Nasal cavity respiratory epithelium epithelial cell of viscerocranial mucosa (primary cell): ENCODE measurements around the gene PPP1R3E. TPM values are rescaled to one million over a fixed set of nuclear protein-coding genes. Genes with fewer than 3 reads are reported as not detected.

Experiments used
- total RNA-seq: library from RNA; depleted of rRNA; stranded (reverse); fragments of >200 nt; gene quantifications from 2 replicates; pipeline ENCODE4 v1.2.3, GENCODE V29; 2014

The PPP1R3E gene, protein sequence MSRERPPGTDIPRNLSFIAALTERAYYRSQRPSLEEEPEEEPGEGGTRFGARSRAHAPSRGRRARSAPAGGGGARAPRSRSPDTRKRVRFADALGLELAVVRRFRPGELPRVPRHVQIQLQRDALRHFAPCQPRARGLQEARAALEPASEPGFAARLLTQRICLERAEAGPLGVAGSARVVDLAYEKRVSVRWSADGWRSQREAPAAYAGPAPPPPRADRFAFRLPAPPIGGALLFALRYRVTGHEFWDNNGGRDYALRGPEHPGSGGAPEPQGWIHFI
- total RNA-seq, result 2.7 and 3.1 TPM in 2 replicates

DNA sequence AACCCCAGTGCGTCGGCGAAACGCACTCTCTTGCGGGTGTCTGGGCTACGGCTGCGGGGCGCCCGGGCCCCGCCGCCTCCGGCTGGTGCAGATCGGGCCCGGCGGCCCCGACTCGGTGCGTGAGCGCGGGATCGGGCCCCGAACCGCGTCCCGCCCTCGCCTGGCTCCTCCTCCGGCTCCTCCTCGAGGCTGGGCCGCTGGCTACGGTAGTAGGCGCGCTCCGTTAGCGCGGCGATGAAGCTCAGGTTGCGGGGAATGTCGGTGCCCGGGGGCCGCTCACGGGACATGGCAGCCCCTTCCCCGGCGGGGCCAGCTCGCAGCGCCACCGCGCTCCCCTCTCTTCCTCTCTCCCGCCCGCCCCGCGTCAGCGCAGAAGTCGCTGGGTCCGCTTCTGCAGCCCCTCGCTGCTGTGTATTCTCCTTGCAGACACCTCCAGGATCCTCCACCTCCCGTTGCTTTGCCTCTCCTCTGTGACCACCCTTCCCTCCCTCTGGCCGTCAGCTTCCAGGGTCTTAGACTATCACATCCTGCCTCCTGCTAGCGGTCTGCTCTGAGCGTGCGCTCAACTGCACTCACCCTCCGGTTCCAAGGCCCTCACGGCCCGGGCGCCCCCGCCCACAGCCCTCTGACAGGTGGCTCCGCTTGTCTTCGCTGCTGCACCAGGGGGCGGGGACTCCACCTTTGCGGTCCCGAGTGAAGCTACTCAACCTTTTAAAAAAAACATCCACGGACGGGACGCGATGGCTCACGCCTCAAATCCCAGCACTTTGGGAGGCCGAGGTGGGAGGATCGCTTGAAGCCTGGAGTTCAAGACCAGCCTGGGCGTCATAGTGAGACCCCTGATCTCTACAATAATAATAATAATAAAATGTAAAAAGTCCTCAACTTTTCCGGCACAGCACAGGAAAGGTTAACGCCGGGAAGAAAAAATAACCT is at the start of gene PPP1R3E:
TSS of gene PPP1R3E (minus strand) at position 570 of the 936 bp plus-strand sequence. CDS start at position 287, 283 bp downstream.

DNA sequence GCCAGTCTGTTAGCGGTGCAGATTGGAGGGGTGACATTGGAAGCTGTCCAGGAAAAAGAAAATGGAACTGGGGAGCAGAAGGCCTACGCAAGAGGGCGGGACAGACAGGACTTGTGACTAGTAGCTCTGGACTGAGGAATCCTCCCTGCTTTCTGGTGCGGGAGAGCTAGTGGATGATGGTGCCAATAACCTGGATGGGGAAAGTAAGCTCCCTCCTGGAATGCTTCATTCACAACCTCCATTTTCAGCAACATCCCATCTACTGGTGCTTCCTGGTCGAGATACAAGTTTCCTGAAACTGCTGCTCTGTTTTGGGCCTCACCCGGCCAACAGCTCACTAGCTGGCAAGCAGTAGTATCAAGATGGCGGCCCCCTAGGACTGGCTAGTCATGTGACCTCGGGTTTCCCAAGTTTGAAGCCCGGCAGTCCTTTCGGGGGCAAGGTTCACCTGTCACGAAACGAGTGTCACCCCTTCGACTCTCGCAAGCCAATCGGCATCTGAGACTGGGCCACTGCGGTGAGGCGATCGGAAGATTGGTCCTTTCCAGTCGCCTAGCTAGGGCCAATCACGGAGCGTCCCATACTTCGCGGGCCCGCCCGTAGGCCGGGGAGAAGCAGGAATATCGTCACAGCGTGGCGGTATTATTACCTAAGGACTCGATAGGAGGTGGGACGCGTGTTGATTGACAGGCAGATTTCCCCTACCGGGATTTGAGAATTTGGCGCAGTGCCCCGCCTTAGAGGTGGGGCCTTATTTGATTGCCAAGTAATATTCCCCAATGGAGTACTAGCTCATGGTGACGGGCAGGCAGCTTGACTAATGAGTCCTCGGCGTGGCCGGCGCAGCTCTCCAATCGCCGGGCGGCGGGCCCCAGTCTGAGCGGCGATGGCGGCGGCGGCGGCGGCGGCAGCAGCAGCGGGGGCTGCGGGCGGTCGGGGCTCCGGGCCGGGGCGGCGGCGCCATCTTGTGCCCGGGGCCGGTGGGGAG is 18.2 kb upstream of the PPP1R3E start, which contains the start of gene PABPN1:
TSS of gene PABPN1 (plus strand) at position 874 of the 988 bp plus-strand sequence. CDS start at position 887, 13 bp downstream.

DNA sequence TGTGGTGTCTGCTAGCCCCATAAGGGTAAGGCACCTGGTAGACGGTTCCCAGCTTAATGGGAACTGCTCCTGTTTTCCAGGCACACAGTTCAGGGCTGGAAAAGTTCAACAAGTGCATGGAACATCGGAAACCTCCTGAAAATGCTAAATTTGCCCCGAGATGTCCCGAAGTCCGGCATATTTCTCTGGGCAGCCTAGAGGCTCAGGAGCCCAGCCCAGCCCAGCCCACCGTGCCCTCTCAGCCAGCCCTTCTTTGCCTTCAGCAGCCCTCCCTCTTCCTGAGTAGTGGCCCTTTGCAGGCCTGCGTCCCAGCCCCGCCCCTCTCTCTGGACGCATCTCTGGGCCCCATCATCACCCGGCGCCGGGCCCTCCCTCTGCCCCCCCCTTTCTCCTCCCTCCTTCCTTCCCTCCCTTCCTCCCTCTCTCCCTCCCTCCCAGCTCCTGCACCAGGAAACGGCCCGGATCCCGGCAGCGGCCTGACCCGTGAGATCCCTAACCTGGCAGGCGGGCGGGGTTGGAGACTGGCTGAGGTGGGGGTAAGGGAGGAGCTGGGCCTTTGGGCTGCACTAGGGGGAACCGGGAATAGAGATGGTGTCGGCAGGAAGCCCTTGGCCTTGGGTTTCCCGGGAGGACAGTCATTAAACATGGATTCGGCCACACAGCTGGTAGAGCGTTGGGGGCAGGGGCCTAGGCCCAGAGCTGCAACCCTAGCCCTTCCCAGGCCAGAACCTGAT is 3.9 kb upstream of the PPP1R3E start, which contains the start of gene BCL2L2:
TSS of gene BCL2L2 (plus strand) at position 422 of the 734 bp plus-strand sequence. CDS start 935 bp downstream, outside the sequence.

DNA sequence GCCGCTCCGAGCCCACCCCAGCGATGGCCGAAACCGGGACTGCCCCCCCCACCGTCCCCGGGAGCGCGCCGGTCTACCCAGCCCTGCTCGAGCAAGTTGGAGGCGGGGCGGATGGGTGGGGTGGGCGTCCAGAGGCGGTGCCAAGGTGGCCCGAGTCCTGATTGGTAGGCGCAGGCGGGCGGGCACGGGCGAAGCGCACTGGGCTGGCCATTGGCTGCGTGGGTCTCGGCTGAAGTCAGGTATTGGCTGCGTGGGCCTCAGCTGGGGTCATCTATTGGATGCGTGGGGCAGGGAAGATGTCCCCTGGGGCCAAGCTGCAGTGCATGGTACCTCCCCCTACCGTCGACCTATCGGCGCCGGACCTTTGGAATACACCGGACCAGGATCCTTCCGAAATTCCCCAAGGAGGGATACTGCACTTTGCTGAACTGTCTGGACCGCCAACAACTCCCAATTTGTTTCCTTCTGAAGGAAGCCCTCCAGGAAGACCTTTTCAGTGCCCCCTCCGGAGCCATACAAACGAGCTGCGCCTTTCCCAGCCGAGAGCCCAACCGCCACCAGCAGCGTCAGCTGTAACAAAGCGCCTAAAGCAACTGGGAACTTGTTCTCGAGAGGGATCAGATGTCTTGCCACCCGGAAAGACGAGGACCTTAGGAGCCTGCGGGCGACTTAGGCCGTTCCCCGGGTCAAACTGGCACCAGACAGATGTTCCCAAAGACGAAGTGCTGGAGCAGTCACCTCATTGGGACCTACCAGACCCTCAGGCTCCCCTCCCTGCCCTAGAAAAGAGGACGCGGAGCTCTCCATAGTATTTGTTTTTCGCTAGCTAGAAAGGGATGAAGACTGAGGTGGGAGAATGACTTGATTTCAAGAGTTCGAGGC is 16.4 kb downstream of the PPP1R3E start, which contains the start of gene HOMEZ:
TSS of gene HOMEZ (minus strand) at position 113 of the 882 bp plus-strand sequence. CDS start 180 bp downstream, outside the sequence.

Other genes with a start within 250 kb of the PPP1R3E start
- 2.4 and 4.0 TPM in 2 replicates for gene CDH24, start 245.3 kb downstream of the PPP1R3E start, total RNA-seq
- 40.7 and 73.9 TPM in 2 replicates for gene ACIN1, start 207.7 kb downstream of the PPP1R3E start, total RNA-seq
- 56.4 and 56.7 TPM in 2 replicates for gene C14orf119, start 207.4 kb downstream of the PPP1R3E start, total RNA-seq
- gene CIROP, start 197.9 kb downstream of the PPP1R3E start, total RNA-seq, result not detected in 2 replicates
- not detected in 2 replicates for gene CEBPE, start 183.6 kb downstream of the PPP1R3E start, total RNA-seq
- 12.6 and 26.1 TPM in 2 replicates for gene SLC7A8, start 119.2 kb downstream of the PPP1R3E start, total RNA-seq
- not detected in 2 replicates for gene RNF212B, start 64.9 kb downstream of the PPP1R3E start, total RNA-seq
- 5.1 and 13.2 TPM in 2 replicates for gene HOMEZ, start 16.7 kb downstream of the PPP1R3E start, total RNA-seq
- gene BCL2L2, start 4.0 kb upstream of the PPP1R3E start, total RNA-seq, result 34.5 and 36.4 TPM in 2 replicates
- gene PABPN1, start 18.6 kb upstream of the PPP1R3E start, total RNA-seq, result 81.3 and 91.4 TPM in 2 replicates
- gene SLC22A17, start 50.0 kb upstream of the PPP1R3E start, total RNA-seq, result 1.0 and 4.9 TPM in 2 replicates
- 6.2 and 14.2 TPM in 2 replicates for gene EFS, start 62.3 kb upstream of the PPP1R3E start, total RNA-seq
- gene IL25, start 70.0 kb upstream of the PPP1R3E start, total RNA-seq, result not detected in 2 replicates
- gene CMTM5, start 74.2 kb upstream of the PPP1R3E start, total RNA-seq, result not detected in 2 replicates
- gene MYH6, start 105.4 kb upstream of the PPP1R3E start, total RNA-seq, result not detected in 2 replicates
- not detected in 2 replicates for gene MYH7, start 132.8 kb upstream of the PPP1R3E start, total RNA-seq
- 49.6 and 50.5 TPM in 2 replicates for gene NGDN, start 166.8 kb upstream of the PPP1R3E start, total RNA-seq
- gene ZFHX2, start 248.9 kb upstream of the PPP1R3E start, total RNA-seq, result under 0.01 and 0.43 TPM in 2 replicates